DOHH2 (cell line): ENCODE measurements around the gene CRIM1.

Source experiments
- EZH2phosphoT487 ChIP-seq: fragments of 200-600 bp; sonication (generic); IDR thresholded peaks from 2 replicates; pipeline ENCODE4 v1.6.1; 2017; ENCODE audit warnings: borderline replicate concordance, mild to moderate bottlenecking, antibody characterized with exemption, low read length, moderate library complexity, mixed read lengths
- TF ChIP-seq, protein P1 (sequence below): fragments of 200-600 bp; sonication (generic); IDR thresholded peaks from one replicate; pipeline ENCODE4 v1.5.1; 2014; ENCODE audit warnings: antibody characterized with exemption, mild to moderate bottlenecking, low read depth, low read length; ENCODE audit not compliant: poor library complexity, severe bottlenecking

DNA sequence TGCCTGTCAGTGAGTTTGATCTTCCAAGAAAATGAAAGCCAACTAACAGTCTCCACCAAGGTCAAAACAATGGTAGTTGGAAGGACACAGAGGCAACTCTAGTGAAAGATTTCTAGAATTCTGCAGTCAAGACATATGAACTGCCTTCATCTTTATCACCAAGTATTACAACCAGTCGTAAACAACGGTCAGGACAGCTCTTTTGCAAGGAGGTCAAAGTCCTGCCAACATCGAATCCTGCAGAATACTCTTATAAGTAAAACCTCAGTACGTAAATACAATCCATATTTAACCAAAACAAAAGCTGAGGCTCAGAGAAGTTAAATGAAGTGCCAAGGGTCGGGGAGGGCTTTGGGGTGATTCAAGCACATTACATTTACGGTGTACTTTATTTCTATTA, 239.3 kb downstream of the CRIM1 start:
- TF ChIP-seq, protein P1, sequence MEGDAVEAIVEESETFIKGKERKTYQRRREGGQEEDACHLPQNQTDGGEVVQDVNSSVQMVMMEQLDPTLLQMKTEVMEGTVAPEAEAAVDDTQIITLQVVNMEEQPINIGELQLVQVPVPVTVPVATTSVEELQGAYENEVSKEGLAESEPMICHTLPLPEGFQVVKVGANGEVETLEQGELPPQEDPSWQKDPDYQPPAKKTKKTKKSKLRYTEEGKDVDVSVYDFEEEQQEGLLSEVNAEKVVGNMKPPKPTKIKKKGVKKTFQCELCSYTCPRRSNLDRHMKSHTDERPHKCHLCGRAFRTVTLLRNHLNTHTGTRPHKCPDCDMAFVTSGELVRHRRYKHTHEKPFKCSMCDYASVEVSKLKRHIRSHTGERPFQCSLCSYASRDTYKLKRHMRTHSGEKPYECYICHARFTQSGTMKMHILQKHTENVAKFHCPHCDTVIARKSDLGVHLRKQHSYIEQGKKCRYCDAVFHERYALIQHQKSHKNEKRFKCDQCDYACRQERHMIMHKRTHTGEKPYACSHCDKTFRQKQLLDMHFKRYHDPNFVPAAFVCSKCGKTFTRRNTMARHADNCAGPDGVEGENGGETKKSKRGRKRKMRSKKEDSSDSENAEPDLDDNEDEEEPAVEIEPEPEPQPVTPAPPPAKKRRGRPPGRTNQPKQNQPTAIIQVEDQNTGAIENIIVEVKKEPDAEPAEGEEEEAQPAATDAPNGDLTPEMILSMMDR = no peak
- TF ChIP-seq EZH2phosphoT487 = no peak
